ENCODE measurements around the gene CDK14. TPM values are rescaled to one million over a fixed set of nuclear protein-coding genes. Genes with fewer than 3 reads are reported as not detected.

Gene CDK14
- total and polyA plus RNA-seq, 10 of the 15 experiments (the other 5 are each of a cell fraction or from before 2014, with no cell fraction given) = 6.5 to 61.3 (median 24.2) TPM

DNA sequence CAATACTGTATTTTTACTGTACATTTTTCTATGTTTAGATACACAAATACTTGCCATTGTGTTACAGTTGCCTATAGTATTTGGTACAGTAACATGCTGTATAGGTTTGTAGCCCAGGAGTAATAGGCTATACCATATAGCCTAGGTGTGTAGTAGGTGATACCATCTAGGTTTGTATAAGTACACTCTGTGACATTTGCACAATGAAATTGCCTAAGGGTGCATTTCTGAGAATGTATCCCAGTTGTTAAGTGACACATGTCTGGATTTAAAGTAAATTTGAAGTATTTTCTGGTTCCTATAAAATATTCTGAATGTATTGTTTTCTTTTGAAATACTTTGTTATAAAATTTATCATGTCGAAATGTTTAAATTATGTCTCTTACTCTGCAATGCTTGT lies 7.2 kb downstream of the CDK14 start (continued):
- no peak for TF ChIP-seq TCF7 (IDR thresholded peaks at IDR 0.05; ENCODE audit: borderline replicate concordance)
- no peak for TF ChIP-seq IKZF1 (conservative IDR thresholded peaks at IDR 0.05)

- CTCF ChIA-PET = interaction anchor here (0.6 to 2.2 kb wide), 4 partner anchors 22 to 1805 kb away, joined by 3 to 10 read pairs (median 4); no protein-coding TSS in a partner anchor
Observed at GRCh38 chr7:90604383-90604782, 8.3 kb downstream of the CDK14 start.

More at GRCh38 chr7:90604383-90604782, 8.3 kb downstream of the CDK14 start:
- H3K36me3 ChIP-seq (ENCODE audit: control insufficient read depth in 2 of 2, insufficient read depth in 2 of 2, low read length in 1 of 2) = no peaks in the 10 kb centered on the region
- 80% methylated on average over 5 of the region's 5 CpGs for WGBS (ENCODE audit: insufficient coverage, insufficient replicate concordance, low lambda C conversion rate, missing lambda C conversion rate)
- H3K4me2 ChIP-seq (ENCODE audit: control insufficient read depth, insufficient read depth) = no peak overlapping the region; the same call in 1 of the 2 replicates
- ChIA-PET RAD21 (ENCODE audit: unreplicated experiment) (no interaction called here), POLR2A (interaction anchor here (0.6 kb wide), 1 partner anchor 107 kb away, joined by 3 read pairs; no protein-coding TSS in a partner anchor), SMC1A (ENCODE audit: uncharacterized antibody, unreplicated experiment) (interaction anchor here (0.8 to 1.2 kb wide), 3 partner anchors 8 to 24 kb away, joined by 5 to 6 read pairs (median 6); no protein-coding TSS in a partner anchor)
- in situ Hi-C loops (cut with MboI) (no loop called here), intact Hi-C loops (cut with micrococcal nuclease; ENCODE audit: unreplicated experiment) (no loop called here)
- no peak overlapping the region for H3K27ac ChIP-seq (ENCODE audit: control insufficient read depth, insufficient read depth)
- TF ChIP-seq SMC3 (IDR thresholded peaks at IDR 0.05; ENCODE audit: borderline replicate concordance, low read length) (no peak), YBX1 (IDR thresholded peaks at IDR 0.05) (no peak), NR2C1 (IDR thresholded peaks at IDR 0.05) (no peak), CBX3 (IDR thresholded peaks at IDR 0.05; ENCODE audit: borderline replicate concordance, low read depth) (no peak), RUNX3 (IDR thresholded peaks at IDR 0.05; ENCODE audit: low read length) (no peak), RELA (IDR thresholded peaks at IDR 0.05; ENCODE audit: borderline replicate concordance, partially characterized antibody) (no peak), NFIC (IDR thresholded peaks at IDR 0.05; ENCODE audit: low read depth, low read length) (no peak), TCF7 (IDR thresholded peaks at IDR 0.05; ENCODE audit: borderline replicate concordance) (no peak), CHD1 (IDR thresholded peaks at IDR 0.05; ENCODE audit: low read depth, low read length) (no peak), NFYA (IDR thresholded peaks at IDR 0.05; ENCODE audit: borderline replicate concordance, low read depth, low read length) (no peak), POLR2A (IDR thresholded peaks at IDR 0.05; ENCODE audit: low read depth, low read length) (no peak), FOS (IDR thresholded peaks at IDR 0.05; ENCODE audit: borderline replicate concordance, extremely low read depth, insufficient read length) (no peak), IKZF2 (IDR thresholded peaks at IDR 0.05) (no peak)
- TF ChIP-seq, protein P1, sequence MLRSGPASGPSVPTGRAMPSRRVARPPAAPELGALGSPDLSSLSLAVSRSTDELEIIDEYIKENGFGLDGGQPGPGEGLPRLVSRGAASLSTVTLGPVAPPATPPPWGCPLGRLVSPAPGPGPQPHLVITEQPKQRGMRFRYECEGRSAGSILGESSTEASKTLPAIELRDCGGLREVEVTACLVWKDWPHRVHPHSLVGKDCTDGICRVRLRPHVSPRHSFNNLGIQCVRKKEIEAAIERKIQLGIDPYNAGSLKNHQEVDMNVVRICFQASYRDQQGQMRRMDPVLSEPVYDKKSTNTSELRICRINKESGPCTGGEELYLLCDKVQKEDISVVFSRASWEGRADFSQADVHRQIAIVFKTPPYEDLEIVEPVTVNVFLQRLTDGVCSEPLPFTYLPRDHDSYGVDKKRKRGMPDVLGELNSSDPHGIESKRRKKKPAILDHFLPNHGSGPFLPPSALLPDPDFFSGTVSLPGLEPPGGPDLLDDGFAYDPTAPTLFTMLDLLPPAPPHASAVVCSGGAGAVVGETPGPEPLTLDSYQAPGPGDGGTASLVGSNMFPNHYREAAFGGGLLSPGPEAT (IDR thresholded peaks at IDR 0.05; ENCODE audit: low read depth) = no peak
- H3K9me3 ChIP-seq (replicated peaks; ENCODE audit: control insufficient read depth, insufficient read depth, low read length) = no peaks in the 10 kb centered on the region
- ATAC-seq (peak; percentile 12; the same call in 1 of the 3 replicates), DNase-seq (ENCODE audit: low read depth, low spot score) (no peak), FAIRE-seq (no peak)
- no peaks in the 10 kb centered on the region for H3K27me3 ChIP-seq (replicated peaks in 1 of 2; ENCODE audit: control insufficient read depth in 2 of 2, insufficient read depth in 2 of 2, low read length in 1 of 2)
- H3K4me3 ChIP-seq = no peak overlapping the region
- H3K4me1 ChIP-seq (ENCODE audit: control insufficient read depth, insufficient read depth, low read length) = peaks cover 21% of the 10 kb centered on the region
- H2AFZ ChIP-seq (ENCODE audit: control insufficient read depth, low read depth, low read length) = no peak overlapping the region
- H3K9ac ChIP-seq (ENCODE audit: control insufficient read depth, insufficient read depth, low read length) = no peak overlapping the region
- no TSS peak for BruUV-seq (replicated peaks)
- H3K79me2 ChIP-seq (ENCODE audit: control insufficient read depth, insufficient read depth, low read length) = peaks cover 24% of the 10 kb centered on the region
- H4K20me1 ChIP-seq (ENCODE audit: control insufficient read depth, insufficient read depth) = no peaks in the 10 kb centered on the region

Data from GM12878 (cell line).